CD4-positive, alpha-beta T cell treated with Interleukin-1 beta for 1 hour (primary cell): ENCODE data around the gene KCTD19.

ENCODE experiments used
- DNase-seq, 2 donors: peaks; one replicate each; pipeline ENCODE4 v3.0.0-alpha.2; 2020 to 2022

Gene KCTD19

GRCh38 chr16:67282447-67282805 lies 44.1 kb downstream of the KCTD19 start:
- DNase-seq, result no peak

DNA sequence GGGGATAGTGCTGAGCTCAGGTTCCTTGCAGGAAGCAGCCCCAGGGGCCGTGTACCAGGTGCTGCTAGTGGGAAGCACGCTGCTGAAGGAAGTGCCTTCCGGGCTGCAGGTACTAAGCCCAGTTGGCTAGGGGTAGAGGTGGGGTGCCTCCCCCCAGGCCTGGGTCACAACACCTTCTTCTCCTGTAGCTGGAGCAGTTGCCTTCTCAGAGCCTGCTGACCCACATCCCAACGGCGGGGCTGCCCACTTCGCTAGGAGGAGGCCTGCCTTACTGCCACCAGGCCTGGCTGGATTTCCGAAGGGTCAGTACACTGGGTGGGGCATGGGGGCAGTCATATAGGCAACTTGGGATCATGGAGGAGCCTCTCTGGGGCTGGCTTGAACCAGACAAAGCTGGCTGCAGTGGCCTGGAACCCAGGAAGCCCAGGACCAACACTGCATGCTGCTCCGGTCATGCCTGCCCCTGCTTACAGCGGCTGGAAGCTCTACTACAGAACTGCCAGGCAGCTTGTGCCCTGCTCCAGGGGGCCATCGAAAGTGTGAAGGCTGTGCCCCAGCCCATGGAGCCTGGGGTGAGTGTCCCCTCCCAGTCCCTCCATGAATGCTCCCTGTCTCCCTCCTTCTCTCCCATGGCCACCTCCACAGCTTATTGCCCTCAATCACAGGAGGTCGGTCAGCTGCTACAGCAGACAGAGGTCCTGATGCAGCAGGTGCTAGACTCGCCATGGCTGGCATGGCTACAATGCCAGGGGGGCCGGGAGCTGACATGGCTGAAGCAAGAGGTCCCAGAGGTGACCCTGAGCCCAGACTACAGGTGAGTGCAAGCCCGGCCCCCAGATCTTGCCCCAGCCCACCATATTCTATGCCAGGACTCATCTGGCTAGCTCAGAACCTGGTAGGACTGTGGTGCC lies 44.8 kb downstream of the KCTD19 start:
- DNase-seq, result no peak

GRCh38 chr16:67280090-67281015 lies 46.2 kb downstream of the KCTD19 start:
- no peak for DNase-seq

- DNase-seq, result peak; percentile 86 to 88
Measured at GRCh38 chr16:67279296-67280089, 47.0 kb downstream of the KCTD19 start, which contains the start of gene PLEKHG4. TSS of gene PLEKHG4 (plus strand) at chr16:67279532. CDS start at chr16:67280045, 513 bp downstream.

GRCh38 chr16:67278773-67279295 lies 47.7 kb downstream of the KCTD19 start:
- DNase-seq, result peak; percentile 18 to 44

- DNase-seq, result no peak
Measured at GRCh38 chr16:67277999-67278772, 48.4 kb downstream of the KCTD19 start.

DNA sequence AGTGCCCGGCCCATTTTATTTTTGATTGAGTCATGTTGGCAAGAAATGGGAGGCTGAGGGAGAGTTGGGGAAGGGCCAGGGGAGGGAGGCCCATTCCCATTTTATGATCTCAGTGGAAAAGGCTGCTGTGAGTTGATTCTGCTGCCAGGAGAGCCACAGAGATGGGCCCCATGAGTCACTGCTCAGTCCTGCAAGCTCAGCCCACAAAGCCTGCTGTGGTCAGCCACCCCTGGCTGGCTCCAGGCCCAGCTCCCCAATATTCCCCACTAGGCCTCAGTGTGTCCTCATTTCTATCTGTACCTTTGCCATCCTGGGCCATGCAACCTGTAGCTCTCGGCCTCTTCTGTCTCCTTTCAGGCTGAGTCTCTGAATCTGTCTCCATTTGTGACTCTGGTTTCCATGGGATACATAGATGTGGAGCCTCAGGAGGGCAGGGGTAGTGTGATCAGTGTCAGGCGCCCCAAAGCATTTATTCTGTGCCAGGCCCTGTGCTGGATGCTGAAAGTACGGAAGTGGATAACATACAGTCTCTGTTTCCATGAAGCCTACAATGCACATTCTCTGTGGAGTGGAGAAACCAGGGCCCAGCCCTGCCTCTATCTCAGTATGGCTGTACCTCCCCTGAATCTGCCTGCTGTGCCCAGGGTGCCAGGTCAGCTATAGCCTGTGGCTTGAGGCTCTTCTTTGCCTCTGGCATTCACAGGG lies 49.1 kb downstream of the KCTD19 start:
- DNase-seq, result no peak

- no peak for DNase-seq
Measured at GRCh38 chr16:67275321-67275720, 51.2 kb downstream of the KCTD19 start.

DNA sequence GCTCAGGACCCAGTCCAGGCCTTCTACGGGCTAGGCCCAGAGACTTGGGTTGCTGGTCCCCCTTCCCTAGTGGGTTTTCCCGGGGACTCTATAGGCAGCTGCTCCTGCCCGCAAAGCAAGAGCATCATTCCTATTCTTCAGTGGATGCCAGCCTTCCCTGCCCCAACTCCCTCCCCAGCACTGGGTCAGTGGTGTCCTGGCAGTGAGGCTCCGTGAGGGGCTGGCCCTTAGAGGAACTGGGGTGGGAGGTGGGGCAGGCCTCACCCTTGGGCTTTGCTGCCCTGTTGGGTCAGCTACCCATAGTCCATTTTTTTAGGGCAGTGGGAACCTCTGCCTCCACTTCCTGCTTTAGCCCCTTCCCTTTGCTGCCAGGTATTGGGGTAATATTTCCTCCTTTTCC lies 55.1 kb downstream of the KCTD19 start:
- no peak for DNase-seq

DNA sequence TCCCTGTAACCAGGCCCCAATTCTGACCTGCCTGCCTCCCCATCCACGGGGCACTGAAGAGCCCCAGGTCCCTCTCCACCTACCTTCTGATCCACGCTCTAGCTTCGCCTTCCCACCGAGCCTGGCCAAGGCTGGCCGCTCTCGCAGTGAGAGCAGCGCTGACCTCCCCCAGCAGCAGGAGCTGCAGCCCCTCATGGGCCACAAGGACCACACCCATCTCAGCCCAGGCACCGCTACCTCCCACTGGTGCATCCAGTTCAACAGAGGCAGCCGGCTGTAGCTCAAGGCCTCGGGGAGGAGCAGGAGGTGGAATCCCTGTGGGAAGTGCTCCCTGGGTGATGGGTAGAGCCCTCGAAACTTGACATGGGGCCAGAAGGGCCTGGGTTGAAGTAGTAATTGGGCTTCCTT lies 55.6 kb downstream of the KCTD19 start:
- no peak for DNase-seq

- no peak for DNase-seq
Measured at GRCh38 chr16:67269766-67270165, 56.8 kb downstream of the KCTD19 start.

GRCh38 chr16:67268136-67268579 lies 58.4 kb downstream of the KCTD19 start:
- no peak for DNase-seq

GRCh38 chr16:67265834-67266233 lies 60.7 kb downstream of the KCTD19 start:
- no peak for DNase-seq

GRCh38 chr16:67264866-67265265 lies 61.7 kb downstream of the KCTD19 start:
- DNase-seq, result no peak

DNA sequence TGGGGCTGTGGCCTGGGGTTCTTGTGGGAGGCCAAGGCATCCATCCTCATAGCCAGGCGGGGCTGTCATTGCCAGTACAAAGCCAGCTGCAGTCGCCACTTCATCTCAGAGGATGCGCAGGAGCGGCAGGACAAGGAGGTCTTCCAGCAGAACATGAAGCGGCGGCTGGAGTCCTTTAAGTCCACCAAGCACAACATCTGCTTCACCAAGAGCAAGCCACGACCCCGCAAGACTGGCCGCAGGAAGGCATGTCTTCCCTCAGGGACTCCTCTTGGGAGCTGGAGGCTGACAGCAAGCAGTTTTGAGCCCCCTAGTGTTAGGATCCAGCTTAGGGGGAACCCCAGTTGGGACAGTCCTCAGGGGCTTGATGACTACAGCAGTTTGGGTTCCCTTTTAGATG lies 62.3 kb downstream of the KCTD19 start:
- no peak for DNase-seq

DNA sequence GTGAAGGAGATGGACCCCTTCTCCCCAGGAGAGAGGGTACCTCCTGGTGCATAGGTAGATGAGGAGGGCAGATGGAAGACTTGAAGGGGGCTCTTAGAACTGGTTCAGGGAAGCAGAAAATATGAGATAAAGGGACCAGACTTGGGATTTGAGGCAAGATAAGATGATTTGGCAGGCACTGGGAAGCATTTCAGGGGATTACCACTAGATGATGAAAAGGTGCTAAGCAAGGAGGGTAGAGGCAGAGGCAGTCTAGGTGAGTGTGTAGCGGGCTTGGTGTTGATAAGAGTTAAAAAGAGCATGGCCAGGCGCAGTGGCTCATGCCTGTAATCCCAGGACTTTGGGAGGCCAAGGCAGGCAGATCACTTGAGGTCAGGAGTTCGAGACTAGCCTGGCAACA lies 63.3 kb downstream of the KCTD19 start:
- no peak for DNase-seq

DNA sequence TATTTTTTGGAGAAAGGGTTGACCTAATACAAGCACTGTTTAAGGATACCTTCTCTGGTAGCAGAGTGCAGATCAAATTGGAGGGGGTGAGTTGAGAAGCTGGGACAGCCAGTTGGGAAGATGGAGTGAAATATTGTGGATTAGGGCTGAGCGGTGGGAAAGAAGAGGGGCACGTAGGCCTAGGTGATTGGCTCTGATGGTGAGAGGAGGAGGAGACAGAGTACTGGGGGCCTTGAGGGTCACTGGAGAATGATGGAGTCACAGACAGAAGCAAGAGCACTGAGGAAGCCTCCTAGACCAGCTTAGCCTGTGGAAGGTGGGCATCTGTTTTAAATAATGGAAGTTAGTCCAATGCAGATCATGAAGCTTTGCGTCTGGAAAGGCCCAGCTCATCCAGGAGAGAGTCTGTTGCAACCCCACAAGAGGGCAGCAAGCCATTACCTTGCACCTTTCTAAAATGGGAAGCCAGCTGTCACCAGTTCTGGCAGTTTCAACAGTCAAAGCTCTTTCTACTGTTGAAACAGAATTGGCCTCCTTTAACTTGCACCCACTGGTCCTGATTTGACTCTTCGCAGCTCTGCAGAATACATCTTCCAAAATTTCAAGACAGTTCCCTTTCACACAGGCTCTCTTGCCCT lies 66.0 kb downstream of the KCTD19 start:
- peak in 1 of 2 donors; percentile 37 for DNase-seq

DNA sequence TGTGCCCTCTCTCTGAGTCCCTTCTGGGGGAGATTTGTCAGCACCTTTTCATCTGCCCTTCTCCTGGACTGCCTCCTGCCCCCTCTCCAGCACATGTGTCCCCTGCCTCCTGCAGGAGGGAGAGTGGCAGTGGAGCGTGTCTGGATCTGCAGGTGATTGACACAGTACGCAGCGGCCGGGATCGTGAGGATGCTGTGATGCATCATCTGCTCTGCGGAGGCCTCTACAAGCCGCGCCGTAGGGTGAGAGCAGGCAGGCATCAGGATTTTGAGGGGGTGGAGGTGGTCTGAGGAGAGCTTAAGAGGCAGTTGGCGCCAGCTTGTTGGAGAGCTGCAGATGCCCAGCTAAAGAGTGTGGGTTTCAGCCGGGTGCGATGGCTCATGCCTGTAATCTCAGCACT lies 66.8 kb downstream of the KCTD19 start:
- DNase-seq, result no peak

GRCh38 chr16:67258161-67258835 lies 68.2 kb downstream of the KCTD19 start:
- no peak for DNase-seq
